Right lung (tissue), 5 donors: Measurements from ENCODE around the gene DUSP8. TPM values are rescaled to one million over a fixed set of nuclear protein-coding genes. Genes with fewer than 3 reads are reported as not detected.
A peak's percentile ranks its signal among the peaks of the same experiment; 100 is the strongest.
"Not testable (repeated sequence)": the region's sequence is repeated elsewhere in the genome, so short reads cannot be mapped to it uniquely, and the experiment has no call there.

Experiments
- DNase-seq, 2 donors: peaks; one replicate each; pipeline ENCODE4 v3.0.0-alpha.2; 2013
- polyA plus RNA-seq, 5 donors: library from polyadenylated mRNA; unstranded; fragments of 120-200 nt; gene quantifications; one replicate each; pipeline versions ENCODE4 v1.2.1 to v1.2.3, GENCODE V29; 2013; ENCODE audit warnings: inconsistent platforms in 1 of 5, low replicate concordance in 1 of 5; ENCODE audit not compliant: insufficient read length in 5 of 5, insufficient read depth in 1 of 5

The DUSP8 gene
- polyA plus RNA-seq, 5 donors: 0.85 to 1.8 (median 1.2) TPM

- DNase-seq: peak; percentile 50 to 67
Observed at GRCh38 chr11:1515082-1516060, 56.7 kb downstream of the DUSP8 start.

- no peak for DNase-seq
Observed at GRCh38 chr11:1514336-1515061, 57.6 kb downstream of the DUSP8 start.

GRCh38 chr11:1513326-1514296 lies 58.5 kb downstream of the DUSP8 start:
- no peak for DNase-seq

- not testable (repeated sequence) for DNase-seq
Observed at GRCh38 chr11:1512531-1513258, 59.4 kb downstream of the DUSP8 start.

GRCh38 chr11:1511937-1512496 lies 60.1 kb downstream of the DUSP8 start:
- no peak for DNase-seq

GRCh38 chr11:1510928-1511327 lies 61.1 kb downstream of the DUSP8 start:
- no peak for DNase-seq

- not testable (repeated sequence) for DNase-seq
Observed at GRCh38 chr11:1510351-1510750, 61.7 kb downstream of the DUSP8 start.

GRCh38 chr11:1509626-1510255 lies 62.3 kb downstream of the DUSP8 start:
- DNase-seq: no peak

- no peak for DNase-seq
Observed at GRCh38 chr11:1508986-1509385, 63.1 kb downstream of the DUSP8 start.

- no peak for DNase-seq
Observed at GRCh38 chr11:1508491-1508891, 63.6 kb downstream of the DUSP8 start.

GRCh38 chr11:1507381-1508140 lies 64.5 kb downstream of the DUSP8 start:
- DNase-seq: no peak

- no peak for DNase-seq
Observed at GRCh38 chr11:1506981-1507380, 65.1 kb downstream of the DUSP8 start.

GRCh38 chr11:1505480-1505879 lies 66.6 kb downstream of the DUSP8 start:
- no peak for DNase-seq

GRCh38 chr11:1504581-1505290 lies 67.3 kb downstream of the DUSP8 start:
- DNase-seq: no peak

GRCh38 chr11:1504138-1504537 lies 67.9 kb downstream of the DUSP8 start:
- no peak for DNase-seq
